HL-60 (cell line): ENCODE data around the gene ACTG1.

Experiments
- DNase-seq, 2 experiments: peaks; one replicate each; pipeline ENCODE4 v3.0.0-alpha.2; 2010 to 2020; ENCODE audit warnings: low read depth in 1 of 2, low spot score in 1 of 2
- H3K27ac ChIP-seq: fragments of 250-450 bp; sonication (Bioruptor Pico); replicated peaks from 2 replicates; pipeline ENCODE4 v1.5.1; 2020; ENCODE audit warnings: mild to moderate bottlenecking, moderate library complexity
- H3K27me3 ChIP-seq: fragments of 250-450 bp; sonication (Bioruptor Pico); 2 replicates; pipeline ENCODE4 v1.5.1; 2021; ENCODE audit warnings: mild to moderate bottlenecking, moderate library complexity; ENCODE audit not compliant: insufficient read depth, poor library complexity, severe bottlenecking
- H3K4me3 ChIP-seq: replicated peaks from 2 replicates; pipeline ENCODE4 v1.5.1; 2011; ENCODE audit warnings: mild to moderate bottlenecking, control low read depth, low read length; ENCODE audit not compliant: insufficient read depth
- GABPA ChIP-seq: IDR thresholded peaks from 2 replicates; pipeline ENCODE4 v1.6.1; 2012; ENCODE audit warnings: low read depth
- POLR2AphosphoS5 ChIP-seq: IDR thresholded peaks from 2 replicates; pipeline ENCODE4 v1.6.1; 2012; ENCODE audit warnings: low read depth
- SPI1 ChIP-seq: IDR thresholded peaks from 2 replicates; pipeline ENCODE4 v1.6.1; 2012; ENCODE audit warnings: low read depth, mild to moderate bottlenecking, borderline replicate concordance
- TF ChIP-seq, protein P1 (sequence below): IDR thresholded peaks from one replicate; pipeline ENCODE4 v1.5.1; 2011; ENCODE audit warnings: low read length, control low read depth, inconsistent platforms; ENCODE audit not compliant: insufficient read depth
- TF ChIP-seq, protein P2 (sequence below): IDR thresholded peaks from 2 replicates; pipeline ENCODE4 v1.6.1; 2012; ENCODE audit warnings: low read depth; ENCODE audit not compliant: insufficient replicate concordance

The ACTG1 gene

DNA sequence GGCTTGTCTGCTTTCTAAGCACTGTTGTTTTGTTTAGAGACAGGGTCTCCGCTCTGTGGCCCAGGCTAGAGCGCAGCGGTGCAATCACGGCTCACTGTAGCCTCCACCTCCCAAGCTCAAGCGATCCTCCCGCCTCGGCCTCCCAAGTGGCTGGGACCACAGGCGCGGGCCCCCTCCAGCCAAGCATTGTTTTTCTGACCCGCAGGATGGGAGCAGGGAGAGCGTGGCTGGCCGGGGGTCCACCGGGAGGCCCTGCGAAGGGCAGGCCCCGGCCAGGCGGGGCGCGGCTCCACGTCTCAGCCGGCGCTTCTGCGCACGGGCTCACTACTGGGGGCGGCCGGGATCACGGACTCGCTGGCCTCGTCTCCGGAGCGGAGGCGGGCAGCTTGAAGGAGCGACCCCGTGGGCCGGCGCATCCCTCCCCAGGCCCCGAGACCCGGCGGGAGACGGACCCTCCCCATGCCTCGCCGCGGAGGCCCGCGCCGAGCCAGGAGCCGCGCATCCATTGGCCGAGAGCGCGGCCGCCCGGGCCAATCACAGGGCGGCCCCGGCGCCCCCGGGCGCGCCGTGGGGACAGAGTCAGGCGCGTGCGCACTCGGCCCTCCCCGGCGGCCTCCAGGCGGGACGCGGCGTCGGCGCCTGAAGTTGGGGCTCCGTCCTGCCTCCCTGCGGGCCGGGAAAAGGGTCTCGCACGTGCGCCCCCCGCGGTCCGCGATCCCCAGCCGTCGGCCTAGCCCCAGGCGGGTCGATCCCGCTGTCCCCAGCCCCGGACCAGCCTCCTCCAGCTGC is 24.9 kb downstream of the ACTG1 start:
- Histone ChIP-seq H3K27ac (peak overlapping the region; percentile 80), H3K27me3 (no peaks in the 10 kb centered on the region), H3K4me3 (peak overlapping the region; percentile 34)
- DNase-seq, result peak in 1 of 2 experiments; percentile 51
- peak; percentile 32; the same call in 1 of the 2 replicates for TF ChIP-seq POLR2AphosphoS5
- TF ChIP-seq, protein P1, sequence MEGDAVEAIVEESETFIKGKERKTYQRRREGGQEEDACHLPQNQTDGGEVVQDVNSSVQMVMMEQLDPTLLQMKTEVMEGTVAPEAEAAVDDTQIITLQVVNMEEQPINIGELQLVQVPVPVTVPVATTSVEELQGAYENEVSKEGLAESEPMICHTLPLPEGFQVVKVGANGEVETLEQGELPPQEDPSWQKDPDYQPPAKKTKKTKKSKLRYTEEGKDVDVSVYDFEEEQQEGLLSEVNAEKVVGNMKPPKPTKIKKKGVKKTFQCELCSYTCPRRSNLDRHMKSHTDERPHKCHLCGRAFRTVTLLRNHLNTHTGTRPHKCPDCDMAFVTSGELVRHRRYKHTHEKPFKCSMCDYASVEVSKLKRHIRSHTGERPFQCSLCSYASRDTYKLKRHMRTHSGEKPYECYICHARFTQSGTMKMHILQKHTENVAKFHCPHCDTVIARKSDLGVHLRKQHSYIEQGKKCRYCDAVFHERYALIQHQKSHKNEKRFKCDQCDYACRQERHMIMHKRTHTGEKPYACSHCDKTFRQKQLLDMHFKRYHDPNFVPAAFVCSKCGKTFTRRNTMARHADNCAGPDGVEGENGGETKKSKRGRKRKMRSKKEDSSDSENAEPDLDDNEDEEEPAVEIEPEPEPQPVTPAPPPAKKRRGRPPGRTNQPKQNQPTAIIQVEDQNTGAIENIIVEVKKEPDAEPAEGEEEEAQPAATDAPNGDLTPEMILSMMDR, result no peak

DNA sequence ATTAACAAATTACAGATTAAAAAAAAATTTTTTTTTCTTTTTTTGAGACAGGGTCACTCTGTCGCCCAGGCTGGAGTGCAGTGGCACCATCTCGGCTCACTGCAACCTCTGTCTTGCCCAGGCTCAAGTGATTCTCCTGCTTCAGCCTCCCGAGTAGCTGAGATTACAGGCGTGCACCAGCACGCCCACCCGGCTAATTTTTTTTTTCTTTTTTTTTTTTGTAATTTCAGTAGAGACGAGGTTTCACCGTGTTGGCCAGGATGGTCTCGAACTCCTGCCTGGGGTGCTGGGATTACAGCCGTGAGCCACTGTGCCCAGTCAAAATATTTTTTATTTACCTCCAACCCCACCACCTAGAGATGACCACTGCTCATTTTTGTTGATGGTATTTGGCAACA is 25.5 kb downstream of the ACTG1 start:
- H3K27ac ChIP-seq, result no peak overlapping the region
- TF ChIP-seq, protein P1, result no peak
- TF ChIP-seq GABPA (no peak), POLR2AphosphoS5 (no peak), SPI1 (no peak)
- TF ChIP-seq, protein P2, sequence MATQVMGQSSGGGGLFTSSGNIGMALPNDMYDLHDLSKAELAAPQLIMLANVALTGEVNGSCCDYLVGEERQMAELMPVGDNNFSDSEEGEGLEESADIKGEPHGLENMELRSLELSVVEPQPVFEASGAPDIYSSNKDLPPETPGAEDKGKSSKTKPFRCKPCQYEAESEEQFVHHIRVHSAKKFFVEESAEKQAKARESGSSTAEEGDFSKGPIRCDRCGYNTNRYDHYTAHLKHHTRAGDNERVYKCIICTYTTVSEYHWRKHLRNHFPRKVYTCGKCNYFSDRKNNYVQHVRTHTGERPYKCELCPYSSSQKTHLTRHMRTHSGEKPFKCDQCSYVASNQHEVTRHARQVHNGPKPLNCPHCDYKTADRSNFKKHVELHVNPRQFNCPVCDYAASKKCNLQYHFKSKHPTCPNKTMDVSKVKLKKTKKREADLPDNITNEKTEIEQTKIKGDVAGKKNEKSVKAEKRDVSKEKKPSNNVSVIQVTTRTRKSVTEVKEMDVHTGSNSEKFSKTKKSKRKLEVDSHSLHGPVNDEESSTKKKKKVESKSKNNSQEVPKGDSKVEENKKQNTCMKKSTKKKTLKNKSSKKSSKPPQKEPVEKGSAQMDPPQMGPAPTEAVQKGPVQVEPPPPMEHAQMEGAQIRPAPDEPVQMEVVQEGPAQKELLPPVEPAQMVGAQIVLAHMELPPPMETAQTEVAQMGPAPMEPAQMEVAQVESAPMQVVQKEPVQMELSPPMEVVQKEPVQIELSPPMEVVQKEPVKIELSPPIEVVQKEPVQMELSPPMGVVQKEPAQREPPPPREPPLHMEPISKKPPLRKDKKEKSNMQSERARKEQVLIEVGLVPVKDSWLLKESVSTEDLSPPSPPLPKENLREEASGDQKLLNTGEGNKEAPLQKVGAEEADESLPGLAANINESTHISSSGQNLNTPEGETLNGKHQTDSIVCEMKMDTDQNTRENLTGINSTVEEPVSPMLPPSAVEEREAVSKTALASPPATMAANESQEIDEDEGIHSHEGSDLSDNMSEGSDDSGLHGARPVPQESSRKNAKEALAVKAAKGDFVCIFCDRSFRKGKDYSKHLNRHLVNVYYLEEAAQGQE, result no peak
- H3K27me3 ChIP-seq, result no peaks in the 10 kb centered on the region
- no peak overlapping the region for H3K4me3 ChIP-seq
- DNase-seq, result no peak

DNA sequence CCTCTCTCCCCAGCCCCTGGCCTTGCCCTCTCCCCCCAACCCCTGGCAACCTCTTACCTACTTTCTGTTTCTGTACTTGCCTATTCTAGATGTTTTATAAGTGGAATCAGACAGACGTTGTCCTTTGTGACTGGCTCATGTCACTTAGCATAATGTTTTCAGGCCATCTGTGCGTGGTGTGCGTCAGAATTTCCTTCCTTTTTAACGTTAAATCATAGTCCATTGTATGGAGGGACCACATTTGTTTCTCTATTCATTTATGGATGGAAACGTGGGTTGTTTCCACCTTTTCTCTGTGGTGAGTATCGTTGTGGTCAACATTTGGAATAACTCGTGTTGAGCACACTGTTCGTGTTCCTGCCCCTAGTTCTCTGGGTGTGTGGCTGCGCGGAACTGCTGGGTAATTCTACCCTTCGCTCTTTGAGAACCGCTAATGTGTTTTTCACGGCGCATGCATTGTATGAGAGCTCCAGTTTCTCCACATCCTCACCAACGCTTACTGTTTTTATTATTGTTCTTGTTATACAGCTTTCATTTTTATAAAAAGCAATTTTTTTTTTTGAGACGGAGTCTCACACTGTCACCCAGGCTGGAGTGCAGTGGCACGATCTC is 26.3 kb downstream of the ACTG1 start:
- H3K27ac ChIP-seq, result no peak overlapping the region
- no peaks in the 10 kb centered on the region for H3K27me3 ChIP-seq
- no peak for TF ChIP-seq SPI1
- TF ChIP-seq, protein P1, result no peak
- no peak overlapping the region for H3K4me3 ChIP-seq
- DNase-seq, result no peak

DNA sequence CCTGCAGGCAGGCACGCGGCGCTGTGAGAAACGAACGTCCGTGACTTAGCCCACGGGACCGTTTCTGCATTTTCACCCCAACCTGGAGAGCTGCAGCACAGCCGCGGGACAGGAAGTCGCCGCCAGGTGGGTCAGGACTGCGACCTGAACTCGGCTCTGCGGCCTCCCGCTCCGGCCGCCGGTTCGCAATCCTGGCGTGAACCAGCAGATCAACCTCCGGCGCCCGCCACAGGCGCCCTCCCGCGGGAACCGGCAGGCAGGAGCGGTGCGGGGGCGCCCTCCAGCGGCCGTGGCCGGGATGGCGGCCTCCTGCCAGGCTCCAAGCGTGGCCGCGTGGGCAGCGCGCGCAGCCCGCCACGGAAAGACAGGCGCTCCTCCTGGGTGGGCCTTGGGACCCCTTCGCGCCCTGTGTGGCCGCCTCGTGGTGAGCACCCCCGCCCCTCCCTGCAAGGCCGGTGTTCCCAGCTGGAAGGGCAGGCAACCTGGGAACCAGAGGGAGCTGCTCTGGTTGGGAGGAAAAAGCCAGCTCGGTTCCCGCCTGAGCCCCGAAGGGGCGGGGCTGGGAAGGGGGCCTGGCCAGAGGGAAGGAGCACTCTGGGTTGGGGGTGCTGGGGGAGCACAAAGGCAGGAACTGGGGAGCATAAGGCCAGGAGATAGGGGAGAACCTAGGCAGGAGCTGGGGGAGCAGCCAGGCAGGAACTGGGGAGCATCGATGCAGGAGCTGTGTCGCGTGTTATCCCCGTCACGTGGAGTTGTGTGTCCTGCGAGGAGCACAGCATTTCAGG is 28.2 kb downstream of the ACTG1 start:
- peak overlapping the region; percentile 26 for H3K4me3 ChIP-seq
- no peaks in the 10 kb centered on the region for H3K27me3 ChIP-seq
- H3K27ac ChIP-seq, result peak overlapping the region; percentile 43
- DNase-seq, result peak; percentile 61 to 85
- no peak for TF ChIP-seq GABPA
- TF ChIP-seq, protein P1, result peak; percentile 78
